ENCODE data around the gene EIF5A. TPM values are rescaled to one million over a fixed set of nuclear protein-coding genes. Genes with fewer than 3 reads are reported as not detected.
A peak's percentile ranks its signal among the peaks of the same experiment; 100 is the strongest.

EIF5A gene
- total and polyA plus RNA-seq, 2 of the 8 experiments (the other 6 are each of a cell fraction or from before 2014, with no cell fraction given), result 717 to 1,172 TPM

GRCh38 chr17:7260651-7261378 is 46.6 kb upstream of the EIF5A start (continued):
- TF ChIP-seq, protein P1, sequence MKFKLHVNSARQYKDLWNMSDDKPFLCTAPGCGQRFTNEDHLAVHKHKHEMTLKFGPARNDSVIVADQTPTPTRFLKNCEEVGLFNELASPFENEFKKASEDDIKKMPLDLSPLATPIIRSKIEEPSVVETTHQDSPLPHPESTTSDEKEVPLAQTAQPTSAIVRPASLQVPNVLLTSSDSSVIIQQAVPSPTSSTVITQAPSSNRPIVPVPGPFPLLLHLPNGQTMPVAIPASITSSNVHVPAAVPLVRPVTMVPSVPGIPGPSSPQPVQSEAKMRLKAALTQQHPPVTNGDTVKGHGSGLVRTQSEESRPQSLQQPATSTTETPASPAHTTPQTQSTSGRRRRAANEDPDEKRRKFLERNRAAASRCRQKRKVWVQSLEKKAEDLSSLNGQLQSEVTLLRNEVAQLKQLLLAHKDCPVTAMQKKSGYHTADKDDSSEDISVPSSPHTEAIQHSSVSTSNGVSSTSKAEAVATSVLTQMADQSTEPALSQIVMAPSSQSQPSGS (IDR thresholded peaks at IDR 0.05; ENCODE audit: low read length), result no peak
- TF ChIP-seq JUND (IDR thresholded peaks at IDR 0.05; ENCODE audit: low read length) (no peak), SUZ12 (IDR thresholded peaks at IDR 0.05; ENCODE audit: low read length) (no peak), EP300 (IDR thresholded peaks at IDR 0.05; ENCODE audit: borderline replicate concordance in 1 of 2, low read depth in 2 of 2, low read length in 2 of 2) (peak in 1 of 2 experiments; percentile 96; a peak in 2 of 3 replicates), CHD7 (IDR thresholded peaks at IDR 0.05; ENCODE audit: insufficient replicate concordance, low read length) (no peak), RAD21 (IDR thresholded peaks at IDR 0.05 in 1 of 2, conservative IDR thresholded peaks at IDR 0.05 in 1 of 2; ENCODE audit: low read depth in 2 of 2, low read length in 2 of 2) (no peak)
- TF ChIP-seq, protein P2, sequence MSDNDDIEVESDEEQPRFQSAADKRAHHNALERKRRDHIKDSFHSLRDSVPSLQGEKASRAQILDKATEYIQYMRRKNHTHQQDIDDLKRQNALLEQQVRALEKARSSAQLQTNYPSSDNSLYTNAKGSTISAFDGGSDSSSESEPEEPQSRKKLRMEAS (IDR thresholded peaks at IDR 0.05), result peak; percentile 26; the same call in 1 of the 2 replicates

Data from H1 (cell line).